DMS114 treated with DMSO at 0.1 percent for 48 hours (cell line): ENCODE measurements around the gene SLC18A3.

Experiments used
- DNase-seq: peaks from one replicate; lab custom pipeline; 2025; ENCODE audit not compliant: unreplicated experiment; lab: John Stamatoyannopoulos, UW

Gene SLC18A3

DNA sequence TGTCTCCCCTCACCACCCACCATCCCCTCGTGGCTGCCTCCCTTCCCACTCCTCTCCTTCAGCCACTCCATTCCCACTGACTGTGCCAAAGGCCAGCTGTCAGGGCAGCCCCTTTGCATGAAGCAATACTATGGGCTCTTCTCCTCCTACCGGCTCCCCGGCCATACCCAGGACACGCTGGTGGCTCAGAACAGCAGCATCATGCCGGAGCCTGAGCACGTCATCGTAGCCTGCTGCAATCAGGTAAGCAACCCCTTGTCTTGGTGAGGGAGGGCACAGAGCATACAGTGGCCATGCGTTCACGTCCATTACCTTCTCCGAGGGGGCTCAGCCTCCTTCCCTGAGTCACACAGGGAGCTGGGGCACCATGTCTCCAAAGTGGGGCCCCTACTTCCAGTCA is 15.3 kb downstream of the SLC18A3 start:
- no peak for DNase-seq

DNA sequence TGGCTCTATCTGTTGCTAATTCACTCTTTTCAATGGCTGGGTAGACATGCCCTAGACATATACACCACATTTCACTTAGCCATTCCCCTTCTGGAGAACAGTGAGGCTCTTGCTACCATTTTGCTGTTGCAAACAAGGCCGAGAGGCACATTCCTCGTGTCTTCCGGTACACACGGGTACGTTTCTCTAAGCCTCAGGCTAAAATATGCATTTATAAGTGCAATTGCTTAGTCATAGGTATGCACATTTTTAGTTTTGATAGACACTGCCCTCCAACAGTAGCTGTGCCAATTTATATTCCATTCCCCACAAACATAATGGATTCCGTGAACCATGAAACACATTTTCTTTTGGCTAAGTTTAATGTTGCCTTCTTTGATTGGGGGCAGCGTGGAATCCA is 16.9 kb downstream of the SLC18A3 start:
- DNase-seq: no peak

DNA sequence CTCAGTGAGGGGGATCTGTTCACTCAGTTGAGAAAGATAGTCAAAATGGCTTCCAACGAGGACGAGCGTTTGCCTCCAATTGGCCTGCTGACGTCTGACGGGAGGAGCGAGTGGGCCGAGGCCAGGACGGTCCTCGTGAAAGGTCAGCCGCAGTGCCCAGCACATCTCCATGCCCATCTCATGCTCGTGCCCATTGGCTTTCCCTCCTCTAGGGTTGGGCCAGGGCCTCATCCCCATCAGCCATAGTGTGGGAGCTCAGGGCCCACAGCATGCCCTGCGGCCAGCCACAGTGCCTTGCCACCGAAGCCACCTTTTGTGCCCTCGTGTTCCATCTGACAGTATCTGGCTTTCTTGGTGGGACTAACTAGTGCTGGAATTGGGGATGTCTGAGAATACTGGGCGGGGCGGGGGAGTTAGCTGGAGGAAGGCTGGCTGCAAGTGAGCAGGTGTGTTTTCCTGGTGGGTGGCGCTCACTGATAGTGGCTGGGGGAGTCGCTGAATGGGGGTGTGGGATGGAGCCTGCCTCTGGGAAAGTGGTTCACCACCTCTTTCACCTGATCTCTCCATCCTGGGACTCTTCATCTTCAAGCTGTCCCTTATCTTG is 17.6 kb downstream of the SLC18A3 start:
- no peak for DNase-seq

DNA sequence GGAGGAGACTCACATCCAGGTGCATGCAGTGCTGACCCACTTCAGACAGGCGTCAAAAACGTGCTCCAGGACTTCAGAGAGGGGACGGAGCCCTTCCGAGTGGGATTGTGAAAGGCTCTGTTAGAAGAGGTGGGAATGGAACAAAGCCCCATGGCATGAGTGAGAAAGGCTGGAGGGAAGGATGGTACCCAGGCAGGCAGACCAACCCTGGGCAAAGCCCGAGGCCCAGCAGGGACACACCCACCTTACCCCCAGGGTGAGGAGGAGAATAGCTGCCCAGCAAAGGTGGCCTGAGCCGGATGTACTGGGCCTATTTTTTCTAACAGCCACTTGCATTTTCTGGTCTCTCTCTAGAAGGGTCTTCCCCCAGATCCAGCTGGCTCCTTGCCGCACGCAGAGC is 18.5 kb downstream of the SLC18A3 start:
- no peak for DNase-seq

DNA sequence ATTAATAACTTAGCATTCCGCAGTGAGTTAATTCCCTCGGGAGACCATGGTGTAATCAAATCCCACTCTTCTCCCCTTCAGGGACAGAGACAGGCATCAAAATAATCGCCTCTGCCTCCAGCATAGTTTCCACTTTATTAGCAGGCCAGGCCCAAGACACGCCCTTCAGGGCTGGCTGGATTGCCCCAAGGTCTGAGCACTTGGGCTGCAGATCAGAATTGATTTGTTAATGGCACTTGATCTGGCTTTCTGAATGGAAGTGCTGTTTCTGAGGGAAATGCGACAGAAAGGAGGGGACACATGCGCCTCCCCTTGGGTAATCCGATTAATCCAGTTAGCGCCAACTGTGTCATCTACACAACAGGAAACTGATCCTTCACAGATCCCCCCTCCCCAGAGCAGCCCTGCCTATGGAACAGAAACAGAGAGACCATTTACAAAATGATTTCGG is 19.3 kb downstream of the SLC18A3 start:
- DNase-seq: no peak

DNA sequence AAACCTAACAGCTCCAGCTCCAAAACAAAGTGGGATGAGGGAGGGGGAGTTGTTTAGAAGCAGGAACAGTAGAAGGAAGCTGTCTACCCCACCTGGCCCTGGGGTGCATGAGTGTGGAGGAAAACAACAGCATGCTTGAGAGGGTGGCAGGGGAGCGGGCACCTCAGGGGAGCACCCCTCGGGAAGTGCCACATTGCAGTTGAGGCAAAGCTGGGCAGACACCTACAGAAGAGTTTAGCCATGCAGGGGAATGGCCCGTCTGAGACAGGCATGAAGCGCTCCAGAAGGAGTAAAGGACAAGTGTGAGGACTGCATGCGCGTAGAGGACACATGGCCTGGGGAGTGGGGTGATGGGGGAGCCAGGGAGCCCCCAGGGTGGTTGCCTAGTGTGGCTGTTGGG is 21.9 kb downstream of the SLC18A3 start:
- no peak for DNase-seq

DNA sequence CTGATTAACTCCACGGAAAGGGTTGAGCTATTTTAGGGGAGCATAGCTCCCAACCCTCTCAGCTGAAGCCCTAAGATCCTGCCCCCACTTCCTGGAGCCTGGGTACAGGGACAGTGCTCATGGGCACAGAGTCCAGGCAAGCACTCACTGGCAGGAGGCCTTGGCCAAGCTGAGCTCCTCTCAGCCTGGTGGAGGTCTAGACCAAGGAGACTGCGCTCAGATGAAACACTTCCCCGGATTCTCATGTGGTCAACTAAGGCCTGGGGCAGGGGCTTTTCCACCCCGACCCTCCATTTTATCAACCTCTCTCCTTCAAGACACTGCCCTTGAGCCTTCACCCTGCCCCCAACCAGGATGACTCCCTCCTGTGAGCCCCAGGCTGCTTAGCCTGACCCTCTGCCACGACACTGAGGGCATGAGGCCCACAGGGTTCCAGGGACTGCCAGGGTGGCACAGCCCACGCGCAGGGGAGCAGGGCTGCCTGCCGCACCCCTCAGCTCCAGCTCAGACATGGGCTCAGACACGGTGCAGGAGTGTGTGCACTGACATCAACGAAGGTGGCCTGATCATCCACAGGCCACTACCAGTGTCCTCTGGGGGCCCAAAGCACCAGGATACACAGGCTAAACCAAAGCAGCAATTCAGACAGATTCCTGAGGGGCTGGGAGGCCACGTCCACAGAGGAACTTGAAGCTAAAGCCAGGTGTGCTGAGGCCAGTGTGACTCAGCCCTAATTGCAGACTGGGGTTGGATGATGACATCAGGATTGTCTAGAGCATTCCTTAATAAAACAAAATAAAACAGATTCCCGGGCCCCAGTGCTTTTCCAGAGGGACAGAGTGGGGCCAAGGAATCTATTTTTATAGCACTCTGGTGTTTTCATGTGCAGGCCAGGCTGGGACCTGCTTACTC is 22.6 kb downstream of the SLC18A3 start:
- no peak for DNase-seq

DNA sequence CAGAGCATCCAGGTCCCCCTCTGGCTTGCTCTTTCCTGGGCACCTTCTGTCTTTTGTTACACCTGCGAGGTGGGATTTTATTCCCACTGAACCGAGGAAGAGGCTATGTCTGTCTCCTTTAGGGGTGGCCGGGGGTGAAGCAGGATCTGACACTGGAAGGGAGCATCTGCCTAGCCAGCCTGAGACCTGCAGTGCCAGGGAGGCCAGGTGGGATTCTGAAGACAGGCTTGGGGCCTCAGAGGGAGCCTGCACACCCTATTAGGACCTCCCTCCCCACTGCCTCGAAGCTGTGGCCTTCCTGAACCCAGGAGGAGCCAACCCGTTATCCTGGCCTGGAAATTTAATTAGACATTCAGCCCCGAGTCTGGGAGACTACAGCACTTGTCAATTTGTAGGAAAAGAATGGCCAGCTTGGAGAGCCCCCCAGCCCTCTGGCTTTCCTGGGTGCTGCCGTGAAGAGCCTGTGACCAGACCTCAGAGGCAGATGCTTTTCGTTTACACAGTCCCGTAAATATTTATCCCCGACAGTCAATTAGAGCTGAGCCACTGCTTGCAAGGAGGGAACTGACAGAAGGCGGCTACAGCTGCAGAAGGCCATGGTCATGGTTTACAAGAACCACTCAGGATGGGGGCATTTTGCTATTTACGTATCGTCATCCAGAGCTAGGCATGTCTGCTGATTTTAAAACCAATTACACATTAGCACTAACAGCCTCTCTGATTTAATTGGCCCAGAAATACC is 23.4 kb downstream of the SLC18A3 start:
- DNase-seq: no peak

DNA sequence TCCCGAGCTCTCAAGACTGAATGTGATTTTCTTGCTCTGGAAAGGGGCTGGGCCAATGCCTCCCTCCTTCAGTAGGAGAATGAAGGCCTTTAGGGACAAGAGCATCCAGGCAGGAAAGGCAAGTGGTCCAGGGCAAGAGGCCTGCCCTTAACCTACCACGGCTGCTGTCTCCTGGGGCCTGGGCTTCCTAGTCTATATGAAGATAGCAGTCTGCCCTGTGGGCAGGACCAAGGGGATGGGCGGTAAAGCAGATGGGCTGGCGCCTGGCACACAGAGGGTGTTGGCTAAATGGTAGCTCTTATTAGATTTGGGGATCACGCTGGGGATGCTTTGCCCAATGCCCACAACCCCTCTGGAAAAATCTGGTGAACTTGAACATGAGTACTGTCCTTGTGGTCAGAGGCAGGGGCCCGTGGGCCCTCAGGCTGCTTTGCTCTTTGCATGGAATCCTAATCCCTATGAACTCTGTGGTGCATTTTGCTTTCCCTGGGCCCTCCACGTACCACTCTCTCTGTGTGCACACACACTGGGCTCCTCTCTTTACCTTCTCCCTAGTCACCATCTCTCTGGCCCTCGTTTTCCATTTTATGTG is 24.1 kb downstream of the SLC18A3 start:
- DNase-seq: no peak

DNA sequence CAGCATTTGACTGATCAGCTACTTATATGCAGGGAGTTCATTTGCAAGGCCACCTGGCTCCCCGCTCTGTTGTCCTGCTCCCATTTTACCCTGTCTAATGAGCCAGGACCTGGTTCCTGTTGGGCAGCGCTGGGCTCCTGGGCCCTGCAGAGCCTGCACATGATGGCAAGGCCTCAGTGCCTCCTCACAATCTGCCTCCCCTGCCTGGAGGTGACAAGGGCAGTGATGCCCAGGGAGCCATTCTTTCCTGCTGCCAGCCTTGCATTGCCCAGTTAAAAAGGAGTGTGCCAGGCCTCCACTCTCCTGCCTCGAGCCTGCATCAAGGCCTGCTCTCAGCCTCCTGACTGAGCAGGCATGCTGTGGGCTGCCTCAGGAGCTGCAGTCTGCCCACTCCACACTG is 32.2 kb downstream of the SLC18A3 start:
- no peak for DNase-seq

DNA sequence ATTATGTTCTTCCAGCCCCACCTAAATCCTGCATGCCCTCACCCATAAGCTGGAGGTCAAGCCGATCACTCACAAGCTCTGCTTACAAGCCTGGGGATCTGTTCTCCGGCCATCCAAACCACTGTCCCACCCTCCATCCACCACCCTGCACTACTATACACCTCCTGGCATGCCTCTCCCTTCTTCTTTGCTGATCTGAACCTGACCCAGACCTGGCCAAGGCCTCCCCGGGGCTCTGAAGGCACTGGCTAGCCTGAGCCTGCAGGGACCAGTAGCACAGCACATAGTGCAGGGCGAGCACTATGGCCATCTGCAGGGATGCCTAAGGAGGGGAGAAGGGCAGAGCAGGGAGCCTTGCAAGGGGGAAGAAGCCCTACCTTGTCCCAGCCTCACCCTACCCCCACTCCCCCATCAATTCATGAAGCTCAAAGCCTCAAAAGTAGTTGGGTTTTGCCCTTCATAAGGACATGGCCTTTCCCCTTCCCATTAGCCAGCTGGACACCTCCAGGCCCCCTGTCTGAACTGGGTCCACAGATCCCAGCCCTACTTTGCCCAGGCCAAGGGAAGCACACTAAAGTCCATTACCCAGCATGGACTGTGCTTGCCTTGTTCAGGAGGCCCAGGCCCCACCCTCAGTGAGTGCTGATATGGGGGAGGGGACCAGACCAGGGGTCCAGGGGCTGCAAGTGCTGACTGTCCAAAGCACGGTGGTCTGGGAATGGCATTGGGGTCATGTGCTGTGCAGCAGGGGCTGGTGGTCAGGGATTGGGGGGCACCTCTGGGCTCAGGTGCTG is 33.3 kb downstream of the SLC18A3 start:
- DNase-seq: no peak

DNA sequence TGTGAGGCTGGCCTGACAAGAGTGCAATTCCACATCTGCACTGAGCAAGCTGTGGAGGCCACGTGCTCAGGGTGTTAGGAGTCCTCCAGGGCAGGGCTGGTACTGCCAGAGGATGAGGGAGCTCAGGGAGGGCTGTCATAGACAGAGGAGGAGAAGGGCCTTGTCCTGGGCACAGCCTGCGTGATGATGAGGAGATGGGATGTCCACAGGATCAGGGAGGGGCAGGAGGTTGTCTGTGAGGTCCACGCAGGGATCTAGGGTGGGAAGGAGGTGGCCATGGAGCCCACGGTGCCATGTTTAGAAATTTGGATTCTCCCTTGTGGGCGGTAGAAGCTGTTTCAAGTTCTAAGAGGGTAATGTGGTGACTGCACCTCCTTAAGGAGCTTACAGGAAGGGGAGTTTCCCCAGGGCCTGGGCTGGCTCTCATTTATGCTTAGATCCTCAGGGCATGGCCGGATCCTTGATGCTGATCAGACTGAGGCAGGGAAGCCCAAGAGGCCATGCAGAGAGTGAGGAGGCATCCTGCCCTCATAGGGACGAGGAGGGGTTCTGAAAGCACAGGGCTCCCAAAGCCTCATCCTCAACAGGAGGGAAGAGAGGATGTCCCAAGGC is 34.0 kb downstream of the SLC18A3 start:
- no peak for DNase-seq

DNA sequence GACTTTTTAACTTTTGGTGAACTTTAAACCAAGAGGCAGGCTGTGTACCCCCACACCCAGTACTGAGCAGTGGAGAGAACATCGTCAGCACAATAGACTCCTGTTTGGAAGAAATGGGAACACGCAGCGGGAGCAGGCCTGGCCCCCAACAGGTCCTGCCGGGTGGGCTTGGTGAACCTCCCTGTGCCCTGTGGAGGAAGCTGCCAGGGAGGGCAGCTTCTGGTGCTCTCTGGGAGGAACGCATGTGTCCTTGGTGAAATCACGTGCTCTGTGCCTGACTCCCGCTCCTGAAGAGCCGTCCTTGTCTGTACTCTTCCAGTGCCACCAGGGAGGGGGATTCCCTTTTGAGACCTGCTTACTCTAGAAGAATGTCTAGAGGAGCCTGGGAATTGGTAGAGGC is 35.3 kb downstream of the SLC18A3 start:
- DNase-seq: no peak

DNA sequence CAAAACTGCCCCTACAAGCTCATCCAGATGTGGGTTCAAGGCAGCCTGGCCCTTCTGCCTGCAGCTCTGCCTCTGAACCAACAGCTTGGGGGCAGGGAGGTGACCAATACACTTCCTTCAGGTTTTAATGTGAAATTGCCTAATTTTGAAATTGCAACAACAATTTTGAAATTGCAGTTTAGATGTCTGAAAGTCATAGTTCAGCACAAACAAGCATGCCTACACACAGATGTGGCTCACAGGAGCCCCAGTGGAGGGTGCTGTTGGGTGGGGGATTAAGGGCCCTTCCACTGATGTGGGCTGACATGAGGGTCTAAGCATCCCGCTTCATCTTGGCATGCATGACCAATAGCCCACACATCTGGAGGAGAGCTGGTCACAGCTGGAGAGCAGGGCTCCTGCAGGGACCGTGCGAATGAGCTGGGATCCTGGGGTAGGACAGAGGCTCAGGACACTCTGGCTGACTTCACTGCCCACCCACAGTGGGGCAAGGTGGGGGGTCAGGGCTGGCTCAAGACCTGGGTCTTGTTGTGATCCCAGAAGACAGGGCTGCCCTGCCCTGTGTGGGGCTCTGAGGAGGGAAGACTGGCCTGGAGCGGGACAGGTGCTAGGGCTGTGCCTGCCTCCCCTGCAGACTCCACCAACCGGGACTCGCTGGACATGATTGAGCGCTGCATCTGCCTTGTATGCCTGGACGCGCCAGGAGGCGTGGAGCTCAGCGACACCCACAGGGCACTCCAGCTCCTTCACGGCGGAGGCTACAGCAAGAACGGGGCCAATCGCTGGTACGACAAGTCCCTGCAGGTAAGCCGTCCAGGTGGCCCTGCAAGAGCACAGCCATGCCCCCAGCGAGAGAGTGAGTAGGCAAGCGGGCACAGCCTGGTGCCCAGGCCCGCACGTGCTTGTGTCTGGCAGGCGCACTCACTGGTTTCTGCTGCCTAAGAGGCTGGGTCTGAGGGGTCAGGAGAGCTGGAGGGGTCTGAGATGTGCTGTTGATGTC is 36.1 kb downstream of the SLC18A3 start:
- no peak for DNase-seq

DNA sequence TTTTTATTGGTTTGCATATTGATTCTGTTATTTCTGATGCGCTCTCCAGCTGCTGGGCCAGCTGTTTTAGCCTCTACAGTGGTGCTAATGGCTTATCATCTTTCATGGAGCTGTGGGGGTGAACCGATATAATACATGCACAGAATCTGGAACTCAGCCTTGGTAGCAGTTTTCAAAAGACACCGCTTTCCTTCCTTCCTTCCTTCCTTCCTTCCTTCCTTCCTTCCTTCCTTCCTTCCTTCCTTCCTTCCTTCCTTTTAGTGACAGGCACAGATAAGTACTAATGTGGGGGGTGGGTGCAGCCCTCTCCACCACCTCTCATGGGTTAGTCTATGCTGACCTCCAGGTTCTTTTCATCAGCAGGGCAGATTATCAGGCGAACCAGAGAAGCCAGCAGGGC is 37.4 kb downstream of the SLC18A3 start:
- DNase-seq: no peak

DNA sequence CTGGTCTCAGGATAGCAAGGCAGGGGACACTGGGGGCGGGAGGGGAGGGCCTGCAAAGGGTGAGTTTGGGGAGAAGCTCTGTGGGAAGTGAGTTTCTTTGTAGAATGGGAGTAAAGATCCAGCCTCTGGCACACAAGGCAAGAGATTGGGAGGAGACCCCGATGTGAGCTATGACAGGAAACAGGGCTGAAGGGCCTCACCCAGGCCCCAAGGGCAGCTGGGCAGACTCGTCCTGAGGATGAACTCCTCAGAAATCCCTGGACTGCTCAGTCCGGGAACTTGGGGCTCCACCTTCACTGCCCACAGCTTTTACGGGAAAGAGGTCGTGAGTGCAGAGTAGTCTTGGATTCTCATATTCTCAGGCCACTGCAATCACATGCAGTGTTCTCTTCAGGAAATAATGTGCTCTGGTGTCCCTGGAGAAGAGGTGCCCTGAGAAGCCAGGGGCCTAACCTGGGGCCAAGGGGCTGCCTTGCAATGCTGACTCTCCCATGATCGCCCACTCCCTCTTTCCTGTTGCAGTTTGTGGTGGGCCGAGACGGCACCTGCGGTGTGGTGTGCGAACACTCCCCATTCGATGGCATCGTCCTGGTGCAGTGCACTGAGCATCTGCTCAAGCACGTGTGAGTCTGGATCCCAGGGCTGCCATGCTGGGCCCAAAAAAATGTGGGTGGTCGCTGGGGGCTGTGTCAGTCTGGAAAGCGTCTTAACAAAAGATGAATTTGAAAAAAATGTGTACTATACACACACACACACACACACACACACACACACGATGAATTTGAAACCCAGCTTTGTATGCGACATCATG is 38.1 kb downstream of the SLC18A3 start:
- no peak for DNase-seq

DNA sequence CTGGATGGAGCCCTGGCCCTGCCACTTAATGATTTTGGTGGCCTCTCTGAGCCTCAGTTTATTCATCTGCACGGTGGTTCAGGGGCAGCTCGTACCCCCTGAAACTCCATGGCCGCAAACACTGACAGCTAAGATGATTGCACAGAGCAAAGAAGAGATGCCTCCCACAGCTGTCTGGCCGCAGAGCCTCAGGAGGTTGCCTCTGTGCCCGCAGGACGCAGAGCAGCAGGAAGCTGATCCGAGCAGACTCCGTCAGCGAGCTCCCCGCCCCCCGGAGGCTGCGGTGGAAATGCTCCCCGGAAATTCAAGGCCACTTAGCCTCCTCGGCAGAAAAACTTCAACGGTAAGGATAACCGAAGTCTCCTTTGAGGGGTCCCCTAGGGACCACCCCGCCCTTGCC is 39.2 kb downstream of the SLC18A3 start:
- DNase-seq: no peak
